Measurements from ENCODE around the gene MTX2. TPM values are rescaled to one million over a fixed set of nuclear protein-coding genes. Genes with fewer than 3 reads are reported as not detected.

Gene MTX2
- polyA plus RNA-seq (ENCODE audit: insufficient read length in 4 of 4): 100 to 1,000 TPM in 1 of 4 donors, 10 to 100 TPM in 3; 81.0 to 109 (median 90.4) TPM

GRCh38 chr2:176269319-176270099, at the start of gene MTX2:
Gene MTX2, plus strand, starts transcription at chr2:176269442. Its CDS starts 188 bp downstream, at chr2:176269630.
- DNase-seq (ENCODE audit: low read depth in 4 of 4, low spot score in 2 of 4): peak; percentile 74 to 81 (median 77)

GRCh38 chr2:176227874-176228273, 41.4 kb upstream of the MTX2 start:
- DNase-seq (ENCODE audit: low read depth in 4 of 4, low spot score in 2 of 4): no peak

GRCh38 chr2:176234156-176234555, 35.1 kb upstream of the MTX2 start:
- peak in 2 of 4 donors; percentile 13 to 25 for DNase-seq (ENCODE audit: low read depth in 4 of 4, low spot score in 2 of 4)

- no peak for DNase-seq (ENCODE audit: low read depth in 4 of 4, low spot score in 2 of 4)
Measured at GRCh38 chr2:176234940-176235339, 34.3 kb upstream of the MTX2 start.

GRCh38 chr2:176237456-176237855, 31.8 kb upstream of the MTX2 start:
- DNase-seq (ENCODE audit: low read depth in 4 of 4, low spot score in 2 of 4): no peak

- no peak for DNase-seq (ENCODE audit: low read depth in 4 of 4, low spot score in 2 of 4)
Measured at GRCh38 chr2:176239031-176239430, 30.2 kb upstream of the MTX2 start.

GRCh38 chr2:176240301-176240700, 28.9 kb upstream of the MTX2 start:
- no peak for DNase-seq (ENCODE audit: low read depth in 4 of 4, low spot score in 2 of 4)

- no peak for DNase-seq (ENCODE audit: low read depth in 4 of 4, low spot score in 2 of 4)
Measured at GRCh38 chr2:176242276-176242675, 27.0 kb upstream of the MTX2 start.

GRCh38 chr2:176246331-176246730, 22.9 kb upstream of the MTX2 start:
- DNase-seq (ENCODE audit: low read depth in 4 of 4, low spot score in 2 of 4): no peak

- DNase-seq (ENCODE audit: low read depth in 4 of 4, low spot score in 2 of 4): no peak
Measured at GRCh38 chr2:176247859-176248258, 21.4 kb upstream of the MTX2 start.

- DNase-seq (ENCODE audit: low read depth in 4 of 4, low spot score in 2 of 4): no peak
Measured at GRCh38 chr2:176251928-176252327, 17.3 kb upstream of the MTX2 start.

- DNase-seq (ENCODE audit: low read depth in 4 of 4, low spot score in 2 of 4): no peak
Measured at GRCh38 chr2:176260689-176261088, 8.6 kb upstream of the MTX2 start.

- DNase-seq (ENCODE audit: low read depth in 4 of 4, low spot score in 2 of 4): no peak
Measured at GRCh38 chr2:176261136-176261535, 8.1 kb upstream of the MTX2 start.

- no peak for DNase-seq (ENCODE audit: low read depth in 4 of 4, low spot score in 2 of 4)
Measured at GRCh38 chr2:176268976-176269318, 295 bp upstream of the MTX2 start.

GRCh38 chr2:176270100-176270750, 983 bp downstream of the MTX2 start:
- no peak for DNase-seq (ENCODE audit: low read depth in 4 of 4, low spot score in 2 of 4)

- DNase-seq (ENCODE audit: low read depth in 4 of 4, low spot score in 2 of 4): no peak
Measured at GRCh38 chr2:176272870-176273459, 3.7 kb downstream of the MTX2 start.

GRCh38 chr2:176278927-176279326, 9.7 kb downstream of the MTX2 start:
- no peak for DNase-seq (ENCODE audit: low read depth in 4 of 4, low spot score in 2 of 4)

GRCh38 chr2:176280156-176280555, 10.9 kb downstream of the MTX2 start:
- no peak for DNase-seq (ENCODE audit: low read depth in 4 of 4, low spot score in 2 of 4)

- no peak for DNase-seq (ENCODE audit: low read depth in 4 of 4, low spot score in 2 of 4)
Measured at GRCh38 chr2:176280867-176281658, 11.8 kb downstream of the MTX2 start.

GRCh38 chr2:176283291-176284068, 14.2 kb downstream of the MTX2 start:
- no peak for DNase-seq (ENCODE audit: low read depth in 4 of 4, low spot score in 2 of 4)

Data from left renal cortex interstitium (tissue), 4 donors.